Measurements from ENCODE around the gene NISCH. TPM values are rescaled to one million over a fixed set of nuclear protein-coding genes. Genes with fewer than 3 reads are reported as not detected.

NISCH gene
- total RNA-seq, 1 experiment from 2014 or later = 72.8 TPM

GRCh38 chr3:52440671-52441070 lies 14.7 kb upstream of the NISCH start:
- no TSS peak for BruUV-seq (replicated peaks)

More at GRCh38 chr3:52440671-52441070, 14.7 kb upstream of the NISCH start:
- H4K20me1 ChIP-seq (ENCODE audit: insufficient read depth) = no peaks in the 10 kb centered on the region
- H3K27me3 ChIP-seq (ENCODE audit: insufficient read depth, low read length) = no peaks in the 10 kb centered on the region
- H3K27ac ChIP-seq (ENCODE audit: low read depth, low read length) = no peak overlapping the region
- no peak for TF ChIP-seq POLR2A (IDR thresholded peaks at IDR 0.05; ENCODE audit: borderline replicate concordance, extremely low read depth, insufficient read depth, insufficient read length)
- no peak for TF ChIP-seq ZFX (IDR thresholded peaks at IDR 0.05)
- TF ChIP-seq EZH2 (IDR thresholded peaks at IDR 0.05) = no peak
- TF ChIP-seq REST (IDR thresholded peaks at IDR 0.05; ENCODE audit: low read depth) = no peak
- TF ChIP-seq CEBPB (IDR thresholded peaks at IDR 0.05; ENCODE audit: low read depth) = no peak
- TF ChIP-seq ATF3 (IDR thresholded peaks at IDR 0.05) = no peak
- no peak for TF ChIP-seq ELF1 (IDR thresholded peaks at IDR 0.05; ENCODE audit: borderline replicate concordance, low read depth)
- TF ChIP-seq SRF (IDR thresholded peaks at IDR 0.05; ENCODE audit: low read depth) = no peak
- no peak for TF ChIP-seq JUND (IDR thresholded peaks at IDR 0.05)
- TF ChIP-seq TCF7L2 (IDR thresholded peaks at IDR 0.05; ENCODE audit: borderline replicate concordance, extremely low read depth, insufficient read depth, insufficient read length) = no peak
- TF ChIP-seq FOSL1 (IDR thresholded peaks at IDR 0.05; ENCODE audit: low read depth) = no peak
- no peak for TF ChIP-seq SP1 (IDR thresholded peaks at IDR 0.05; ENCODE audit: low read depth)
- no peak for TF ChIP-seq POLR2AphosphoS5 (IDR thresholded peaks at IDR 0.05; ENCODE audit: low read depth, low read length)
- TF ChIP-seq EGR1 (IDR thresholded peaks at IDR 0.05; ENCODE audit: low read depth) = no peak
- no peak for TF ChIP-seq EZH2phosphoT487 (IDR thresholded peaks at IDR 0.05; ENCODE audit: borderline replicate concordance)
- no peak for TF ChIP-seq MAX (IDR thresholded peaks at IDR 0.05)
- no peak for TF ChIP-seq SIN3A (IDR thresholded peaks at IDR 0.05; ENCODE audit: low read depth)
- no peak for TF ChIP-seq ZNF274 (IDR thresholded peaks at IDR 0.05; ENCODE audit: low read depth, low read length)
- TF ChIP-seq CBX3 (IDR thresholded peaks at IDR 0.05; ENCODE audit: low read depth) = no peak
- no peak for TF ChIP-seq YY1 (IDR thresholded peaks at IDR 0.05; ENCODE audit: extremely low read depth, insufficient replicate concordance, low read depth, low read length)
- no peak overlapping the region for H2AFZ ChIP-seq (ENCODE audit: low read depth, low read length, poor library complexity, severe bottlenecking)
- no peak overlapping the region for H3K4me3 ChIP-seq (replicated peaks in 1 of 2; ENCODE audit: low read depth in 1 of 2, low read length in 2 of 2)
- no peaks in the 10 kb centered on the region for H3K36me3 ChIP-seq (ENCODE audit: control insufficient read depth in 1 of 2, insufficient read depth in 2 of 2, low read length in 2 of 2)
- peaks cover 2 to 14% of the 10 kb centered on the region in 2 experiments; a peak in 3 of 4 replicates for H3K4me1 ChIP-seq (ENCODE audit: control insufficient read depth in 1 of 2, insufficient read depth in 2 of 2, low read length in 2 of 2)
- DNase-seq (ENCODE audit: low read depth, low spot score) (no peak), ATAC-seq (no peak)
- H3K9ac ChIP-seq (ENCODE audit: low read length) = no peak overlapping the region
- H3K4me2 ChIP-seq (ENCODE audit: low read length) = no peak overlapping the region
- intact Hi-C loops (cut with micrococcal nuclease) = no loop called here
- H3K9me2 ChIP-seq (ENCODE audit: insufficient read depth) = no peaks in the 10 kb centered on the region
- no peaks in the 10 kb centered on the region for H3K79me2 ChIP-seq (ENCODE audit: insufficient read depth, low read length)
- no peaks in the 10 kb centered on the region for H3K9me3 ChIP-seq (ENCODE audit: control insufficient read depth in 1 of 2, insufficient read depth in 1 of 2, low read depth in 1 of 2, low read length in 2 of 2)
- RAD21 ChIA-PET (ENCODE audit: low non-redundant PET in 1 of 2, low total read pairs in 2 of 2, uncharacterized antibody in 2 of 2, unreplicated experiment in 2 of 2) = no interaction called here
- POLR2A ChIA-PET = no interaction called here
- CTCF ChIA-PET = no interaction called here

Data from HCT116 (cell line).